Stimulated activated CD8-positive, alpha-beta memory T cell treated with anti-CD3 and anti-CD28 coated beads, Interleukin-4, amount 100 ng/mL, for 1 hour (primary cell): Measurements from ENCODE around the gene PAK5.

Experiments
- DNase-seq, 2 donors: peaks; one replicate each; pipeline ENCODE4 v3.0.0-alpha.2; 2020; ENCODE audit warnings: low read depth in 2 of 2, low spot score in 1 of 2

Gene PAK5

DNA sequence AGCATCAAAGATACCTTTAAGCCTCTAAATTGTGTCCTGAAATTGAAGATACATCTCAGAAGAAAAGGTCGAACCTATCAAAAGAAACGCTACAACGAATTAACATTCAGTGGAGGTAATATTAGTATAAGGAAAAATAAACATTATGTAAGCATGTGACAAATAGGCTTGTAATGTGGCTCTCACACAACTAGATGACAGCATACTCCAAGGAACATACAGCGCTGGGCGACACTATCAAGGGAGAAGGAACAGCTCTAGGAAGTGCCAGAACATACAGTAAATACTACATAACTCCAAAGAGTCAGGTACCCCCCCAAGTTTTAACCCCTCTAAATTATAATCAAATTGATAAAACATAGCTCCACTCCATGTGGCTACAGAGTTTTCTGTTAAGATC, 220.9 kb downstream of the PAK5 start:
- DNase-seq, result no peak

DNA sequence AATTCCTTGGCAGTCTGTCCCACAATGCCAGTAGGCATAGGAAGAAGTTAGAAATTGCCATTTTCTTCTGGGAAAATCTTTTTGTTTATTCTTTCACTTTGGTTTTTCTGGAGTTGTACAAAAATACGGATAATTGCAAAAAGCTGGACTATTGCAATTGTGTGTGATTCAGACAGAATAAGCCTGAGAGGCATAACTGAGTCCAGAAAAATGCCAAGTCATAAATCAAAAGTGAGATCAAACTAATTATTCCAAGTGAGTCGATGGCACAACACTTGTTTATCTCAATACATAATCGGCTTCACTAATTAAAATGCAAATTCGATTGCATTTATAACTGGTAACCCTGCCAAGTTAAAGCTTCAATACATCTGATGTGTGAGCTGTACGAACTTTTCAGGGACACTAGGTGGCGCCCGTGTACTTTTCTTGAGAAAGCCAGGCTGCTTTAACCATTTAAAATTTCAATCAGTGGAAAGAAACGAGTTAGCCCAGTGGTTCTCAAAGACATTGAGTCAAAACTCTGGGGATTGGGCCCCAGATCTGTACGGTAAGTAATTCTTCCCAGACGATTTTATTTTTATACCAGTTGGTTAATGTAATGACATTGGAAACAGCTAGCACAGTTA, 221.9 kb downstream of the PAK5 start:
- no peak for DNase-seq

DNA sequence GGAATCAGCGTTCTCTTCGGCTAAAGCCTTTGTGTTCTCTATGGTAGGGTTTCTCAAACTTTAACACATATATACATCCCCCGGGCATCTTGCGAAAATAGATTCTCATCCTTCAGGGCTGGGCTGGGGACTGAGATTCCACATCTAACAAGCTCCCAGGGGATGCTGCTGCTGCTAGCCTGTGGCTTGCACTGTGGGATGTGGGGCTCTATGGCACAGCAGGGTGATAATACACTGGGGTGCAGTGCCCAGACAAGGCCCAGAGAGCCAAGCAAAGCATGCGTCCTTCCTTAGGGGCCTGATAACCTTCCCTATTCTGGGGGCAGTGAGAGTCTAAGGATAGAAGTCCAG, 222.4 kb downstream of the PAK5 start:
- no peak for DNase-seq

DNA sequence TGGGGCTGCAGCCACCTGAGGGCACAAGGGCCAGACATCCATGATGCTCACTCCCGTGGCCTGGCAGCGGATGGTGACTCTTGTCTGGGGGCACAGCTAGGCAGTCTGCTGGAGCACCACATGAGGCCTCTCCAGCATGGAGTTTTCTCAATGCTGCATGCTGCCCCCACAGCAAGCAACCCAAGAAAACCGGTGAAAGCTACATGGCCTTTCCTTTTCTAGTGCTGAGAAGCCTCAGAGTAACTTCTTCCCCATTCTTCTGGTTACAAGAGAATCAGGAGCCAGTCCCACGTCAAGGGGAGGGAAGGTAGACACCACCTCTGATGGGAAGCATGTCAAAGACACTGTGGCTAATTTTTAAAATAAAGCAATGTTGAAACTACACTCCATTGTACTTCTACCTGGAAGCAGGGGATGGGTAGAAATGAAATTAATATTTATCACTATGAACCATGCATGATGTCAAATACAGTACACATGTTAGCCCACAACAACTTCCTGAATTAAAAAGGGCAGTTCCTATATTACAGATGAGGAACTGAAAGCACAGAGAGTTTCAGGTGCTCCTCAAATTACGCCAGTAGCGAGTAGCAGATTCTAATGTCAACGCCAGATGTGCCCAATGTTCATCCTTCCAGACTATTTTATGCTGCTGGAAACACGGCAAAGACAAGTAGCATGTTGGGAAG, 223.0 kb downstream of the PAK5 start:
- no peak for DNase-seq

DNA sequence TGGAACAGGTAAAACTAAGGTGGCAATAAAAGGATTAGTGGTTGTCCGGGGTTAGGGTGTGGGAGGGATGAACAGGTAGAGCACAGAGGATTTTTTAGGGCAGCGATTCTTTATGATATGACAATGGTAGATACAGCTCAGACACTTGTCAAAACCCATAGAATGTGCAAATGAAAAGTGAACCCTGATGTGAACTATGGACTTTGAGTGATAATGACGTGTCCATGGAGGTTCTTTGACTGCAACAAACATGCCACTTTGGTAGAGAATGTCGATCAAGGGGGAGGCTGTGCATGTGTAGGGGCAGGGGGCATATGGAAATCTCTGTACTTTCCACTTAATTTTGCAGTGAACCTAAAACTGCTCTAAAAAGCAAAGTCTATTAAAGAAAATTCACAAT, 223.8 kb downstream of the PAK5 start:
- DNase-seq, result no peak

DNA sequence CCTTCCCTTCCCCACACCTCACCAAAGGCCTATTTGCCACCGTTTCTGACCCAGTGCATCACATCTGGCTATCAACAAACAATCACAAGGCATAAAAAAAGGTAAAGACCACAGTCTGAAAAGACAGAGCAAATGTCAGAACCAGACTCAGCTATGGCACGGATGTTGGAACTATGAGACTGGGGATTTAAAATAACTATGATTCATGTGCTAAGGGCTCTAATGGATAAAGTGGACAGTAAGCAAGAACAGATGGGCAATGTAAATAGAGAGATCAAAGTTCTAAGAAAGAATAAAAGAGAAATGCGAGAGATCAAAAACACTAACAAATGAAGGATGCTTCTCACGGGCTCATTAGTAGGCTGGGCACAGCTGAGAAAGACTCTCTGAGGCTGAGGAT, 225.0 kb downstream of the PAK5 start:
- no peak for DNase-seq

DNA sequence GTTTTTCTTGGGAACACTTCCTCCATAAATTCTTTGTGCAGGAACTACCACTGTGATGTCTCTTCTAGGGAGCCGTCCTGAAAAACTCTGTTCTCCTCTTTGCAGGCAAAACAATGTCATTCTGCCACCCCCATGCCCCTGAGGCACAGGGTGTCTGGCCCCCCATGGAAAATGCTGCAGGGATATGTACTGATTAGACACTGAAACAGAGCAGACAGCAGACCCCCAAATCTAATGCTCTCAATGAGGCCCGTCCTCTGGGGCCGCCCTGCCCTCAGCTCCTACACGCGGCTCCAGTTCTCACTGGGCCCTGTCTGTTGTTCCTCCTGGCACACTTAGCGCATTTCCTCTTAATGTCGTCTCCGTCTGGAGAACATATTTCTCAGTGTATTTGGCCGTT, 227.0 kb downstream of the PAK5 start:
- DNase-seq, result no peak

DNA sequence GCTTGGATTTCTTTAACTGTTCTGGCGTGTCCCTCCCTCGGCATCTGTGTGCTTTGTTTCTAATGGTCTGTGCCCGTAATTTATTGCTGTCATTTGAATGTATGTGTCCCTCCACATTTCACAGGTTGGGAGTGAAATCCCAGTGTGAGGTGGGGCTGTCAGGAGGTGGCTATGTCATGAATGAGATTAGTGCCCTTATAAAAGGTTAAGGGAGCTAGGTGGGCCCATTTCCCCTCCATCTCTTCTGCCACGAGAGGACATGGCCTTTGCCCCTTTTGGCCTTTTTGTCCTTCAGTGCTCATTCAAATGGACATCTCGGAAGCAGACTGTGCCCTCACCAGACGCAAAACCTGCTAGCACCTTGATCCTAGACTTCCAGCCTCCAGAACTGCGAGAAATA, 228.2 kb downstream of the PAK5 start:
- DNase-seq, result no peak

DNA sequence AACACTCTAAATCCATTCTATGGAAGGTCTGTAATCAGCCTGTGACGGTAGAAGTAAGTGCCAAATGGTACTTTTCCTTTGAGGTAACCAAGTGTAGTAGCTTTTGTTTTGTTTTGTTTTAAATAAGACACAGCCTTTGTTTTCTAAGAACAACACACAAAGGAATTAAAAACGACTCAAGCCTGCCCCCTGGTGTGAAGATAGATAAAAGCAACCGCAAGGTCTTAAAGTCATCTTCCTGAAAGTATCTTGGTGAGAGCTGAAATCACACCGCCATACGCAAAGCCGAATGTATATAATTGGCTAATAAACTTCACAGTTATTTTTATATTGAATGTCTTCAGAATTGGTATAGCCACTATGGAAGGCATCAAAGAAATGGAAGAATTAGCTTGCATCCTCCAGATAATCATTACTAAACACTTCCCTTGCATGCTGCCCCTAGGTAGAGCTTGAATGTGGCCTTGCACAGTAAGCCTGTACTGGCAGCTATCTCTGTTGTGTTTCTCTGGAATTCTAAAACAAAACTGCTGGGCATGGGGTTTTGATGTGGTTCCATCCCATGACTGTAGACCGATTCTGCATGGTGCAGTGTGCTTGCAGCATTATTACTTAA, 228.9 kb downstream of the PAK5 start:
- DNase-seq, result no peak

DNA sequence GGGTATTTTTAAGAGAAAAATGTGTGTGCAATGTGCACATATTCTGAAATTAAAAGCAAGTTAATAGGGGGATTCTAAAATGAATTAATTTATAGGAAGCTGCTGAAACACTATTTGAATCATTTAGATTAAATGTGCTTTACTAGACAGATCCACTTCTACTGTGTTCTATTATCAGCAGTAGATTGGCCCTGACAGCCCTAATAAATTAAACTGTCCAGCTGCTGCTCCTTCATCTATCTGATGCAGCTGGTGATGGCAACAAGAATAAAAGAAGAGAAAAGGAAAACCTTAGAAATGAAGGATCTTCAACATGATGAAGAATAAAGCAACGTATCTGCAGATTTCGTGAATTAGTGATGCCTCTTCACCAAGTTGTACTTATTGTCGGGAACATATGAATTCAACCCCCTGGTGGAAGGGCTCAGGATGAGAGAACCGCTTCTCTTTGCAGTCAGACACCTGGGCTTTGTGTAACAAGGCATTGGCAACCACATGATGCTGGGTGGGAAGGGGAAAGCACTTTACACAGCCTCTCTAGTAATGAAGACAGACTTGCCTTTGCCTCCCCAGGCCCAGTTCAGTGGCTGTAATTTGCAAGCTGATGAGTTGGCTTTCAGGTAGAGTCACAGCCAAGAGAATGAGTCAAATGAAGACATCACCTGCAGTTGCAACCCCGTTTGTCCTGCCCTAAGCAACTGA, 230.1 kb downstream of the PAK5 start:
- no peak for DNase-seq

DNA sequence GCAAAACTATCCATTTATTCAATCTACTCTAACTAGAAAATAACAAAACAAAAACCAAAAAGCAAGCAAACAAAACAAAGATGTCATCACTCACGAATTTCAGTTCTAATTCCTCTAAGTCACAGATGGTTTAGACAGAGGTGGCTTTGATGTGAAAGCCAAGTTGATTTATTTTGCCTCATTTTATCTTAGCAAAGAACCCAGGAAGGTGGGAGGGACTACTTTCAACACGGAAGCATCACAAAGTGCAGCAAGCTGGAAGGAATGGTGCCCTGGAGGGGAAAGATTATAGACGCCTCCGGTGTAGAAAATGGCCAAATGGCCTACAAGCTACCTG, 236.1 kb downstream of the PAK5 start:
- DNase-seq, result no peak

DNA sequence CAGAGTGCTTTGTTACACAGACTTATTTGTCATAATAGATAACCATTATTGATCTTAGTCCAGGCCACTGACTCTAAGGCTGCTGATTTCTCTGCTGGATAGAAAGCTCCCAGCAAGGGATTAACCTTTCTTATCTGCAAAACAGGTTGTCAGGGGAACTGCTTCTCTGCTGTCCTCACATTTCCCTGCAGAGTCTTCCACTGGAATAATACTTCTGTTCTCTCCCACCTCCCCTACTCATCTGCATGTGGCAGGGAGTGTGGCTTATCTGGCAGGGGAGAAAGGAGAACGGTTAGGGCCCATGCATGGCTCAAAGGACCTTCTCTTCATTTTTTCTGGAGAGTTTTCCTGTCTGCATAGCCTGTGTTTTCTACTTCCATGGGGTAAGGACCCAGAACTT, 238.3 kb downstream of the PAK5 start:
- DNase-seq, result no peak

DNA sequence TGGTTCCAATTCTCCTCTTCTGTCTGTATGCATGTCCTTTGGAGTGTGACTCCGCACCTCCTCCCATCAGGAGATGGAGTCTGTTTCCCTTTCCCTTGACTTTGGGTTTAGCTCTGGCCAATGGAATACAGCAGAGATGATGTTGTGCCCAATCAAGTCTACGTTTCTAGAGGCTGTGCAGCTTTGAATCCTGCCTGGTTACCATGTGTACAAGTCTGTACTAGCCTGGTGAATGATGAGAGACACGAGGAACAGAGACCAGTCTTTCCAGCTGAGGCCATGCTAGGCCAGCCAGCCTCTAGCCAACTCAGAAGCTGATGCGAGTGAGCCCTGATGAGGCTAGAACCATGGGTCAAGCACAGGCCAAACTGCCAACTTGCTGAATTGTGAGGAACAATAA, 241.3 kb downstream of the PAK5 start:
- DNase-seq, result no peak

DNA sequence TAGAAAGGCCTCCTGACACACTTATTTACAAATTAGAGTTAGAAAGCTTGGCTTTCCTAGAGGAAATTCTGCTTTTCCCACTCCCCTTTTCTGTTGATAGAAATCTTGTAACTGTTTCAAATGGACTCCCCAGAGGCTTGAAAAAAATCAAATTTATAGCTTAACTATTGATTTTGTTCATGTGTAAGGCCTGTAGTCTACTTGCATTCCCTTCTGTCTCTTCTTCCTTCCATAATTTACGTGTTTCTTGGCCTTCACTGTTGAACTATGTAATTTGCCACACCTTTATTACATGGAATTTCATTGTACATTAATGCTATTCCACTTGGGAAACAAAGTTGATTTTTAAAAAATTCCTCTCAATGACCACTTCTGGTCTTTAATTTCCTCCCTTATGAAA, 243.1 kb downstream of the PAK5 start:
- no peak for DNase-seq

DNA sequence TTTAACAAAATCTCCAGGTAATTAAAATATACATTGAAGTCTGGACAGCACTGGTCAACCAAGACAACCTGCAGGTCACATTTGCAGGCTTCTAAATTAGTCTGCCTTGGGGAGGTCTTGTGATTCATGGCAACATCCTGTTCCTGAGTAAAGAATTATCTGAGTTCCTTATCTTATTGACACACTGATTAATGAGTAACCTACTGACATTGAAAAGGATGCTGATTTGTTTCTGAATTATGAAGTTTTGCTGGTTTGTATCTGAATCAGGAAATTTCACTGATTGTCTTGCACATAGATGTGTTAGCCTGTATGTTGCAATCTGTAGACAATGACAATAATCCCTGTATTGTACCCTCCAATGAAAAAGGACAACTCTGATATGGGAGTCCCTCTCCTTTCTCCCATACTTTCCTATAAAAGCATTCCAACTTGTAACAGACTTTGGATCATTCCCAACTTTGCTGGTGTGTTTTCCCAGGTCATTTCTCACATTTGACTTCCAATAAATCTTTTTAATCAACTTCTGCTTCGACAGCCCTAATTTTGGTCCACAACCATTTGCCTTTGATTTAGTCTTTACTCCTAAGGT, 244.5 kb downstream of the PAK5 start:
- DNase-seq, result no peak

DNA sequence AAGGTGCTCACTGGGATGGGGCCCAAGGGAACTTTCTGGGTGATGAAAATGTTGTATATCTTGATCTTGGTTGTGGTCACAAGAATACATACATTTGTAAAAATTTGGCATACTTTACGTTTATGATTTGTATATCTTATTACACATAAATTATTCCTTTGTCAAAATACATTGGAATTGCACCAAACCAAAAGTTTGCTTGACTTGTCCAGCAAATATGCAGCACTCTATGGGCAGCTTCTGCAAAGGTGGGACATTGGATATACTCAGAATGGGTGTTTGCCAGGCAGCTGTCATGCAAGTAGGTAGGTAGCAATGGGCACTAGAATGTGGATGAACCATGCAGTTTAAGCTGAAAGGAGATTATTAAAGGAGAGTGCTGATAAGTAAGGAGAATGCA, 246.5 kb downstream of the PAK5 start:
- no peak for DNase-seq

DNA sequence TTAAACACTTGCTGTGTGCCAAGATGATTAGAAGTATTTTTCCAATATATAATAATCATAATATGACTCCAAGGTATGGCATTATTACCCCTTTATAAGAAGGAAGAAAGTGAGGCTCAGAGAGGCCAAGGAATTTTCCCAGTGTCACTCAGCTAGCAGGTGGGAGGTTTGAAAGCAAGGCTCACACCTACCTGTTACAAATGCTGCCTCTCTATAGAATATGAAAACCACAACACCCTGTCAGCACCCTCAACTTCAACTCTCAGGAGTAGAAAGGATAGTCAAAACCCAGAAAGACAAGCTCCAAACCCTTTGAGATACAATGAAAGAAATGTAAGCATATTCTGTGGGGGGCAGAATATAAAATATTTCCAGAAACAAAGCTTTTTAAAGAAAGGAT, 247.8 kb downstream of the PAK5 start:
- DNase-seq, result no peak

DNA sequence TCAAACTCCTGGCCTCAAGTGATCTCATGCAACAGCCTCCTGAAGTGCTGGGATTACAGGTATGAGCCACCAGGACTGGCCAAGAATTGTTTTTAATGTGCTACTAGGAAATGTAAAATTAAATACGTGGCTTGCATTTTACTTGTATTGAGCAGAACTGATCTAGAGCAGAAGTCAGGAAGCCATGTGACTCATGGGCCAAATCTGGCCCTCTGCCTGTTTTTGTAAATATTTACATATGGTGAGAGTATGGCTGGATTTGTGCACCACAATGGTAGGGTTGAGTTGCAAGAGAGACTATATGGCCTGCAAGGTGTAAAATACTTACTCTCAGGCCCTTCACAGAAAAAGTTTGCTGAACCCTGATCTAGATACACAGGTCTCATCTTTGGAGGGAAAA, 248.7 kb downstream of the PAK5 start:
- DNase-seq, result no peak

DNA sequence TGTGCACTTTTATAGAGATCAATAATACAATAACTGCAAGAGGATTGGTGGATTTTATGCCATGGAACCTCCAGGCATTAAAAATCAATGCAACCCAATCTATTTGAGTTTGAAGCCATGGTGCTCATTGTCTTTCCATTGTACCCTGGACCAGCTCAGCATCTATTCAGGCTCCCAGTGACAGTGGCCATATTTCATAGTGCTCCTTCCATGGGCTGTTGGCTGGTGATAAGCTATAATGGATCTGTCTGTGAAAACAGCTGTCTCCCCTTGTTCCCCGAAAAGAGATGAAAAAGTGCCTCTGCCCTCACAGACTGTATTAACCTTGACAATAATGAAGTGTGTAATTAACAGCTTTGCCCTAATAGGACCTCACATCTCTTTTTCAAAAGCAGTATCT, 250.2 kb downstream of the PAK5 start:
- no peak for DNase-seq

DNA sequence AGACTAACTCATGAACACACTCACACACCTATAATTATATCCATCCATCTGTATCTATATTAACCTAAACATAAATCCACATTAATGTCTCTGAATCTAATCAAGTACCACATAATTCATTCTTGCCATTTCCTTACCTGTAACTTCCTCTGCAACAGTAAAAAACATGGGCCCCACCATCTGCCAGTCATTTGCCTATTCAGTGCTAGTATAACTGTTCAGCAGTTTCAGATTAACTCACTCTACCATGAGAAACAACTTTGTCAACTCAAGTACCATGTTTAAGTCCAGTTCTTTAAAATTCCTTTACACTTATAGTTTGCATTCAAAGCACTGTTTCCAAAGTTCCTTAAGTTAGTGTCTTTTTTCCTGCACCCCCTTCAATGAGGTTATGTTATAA, 255.7 kb downstream of the PAK5 start:
- no peak for DNase-seq

DNA sequence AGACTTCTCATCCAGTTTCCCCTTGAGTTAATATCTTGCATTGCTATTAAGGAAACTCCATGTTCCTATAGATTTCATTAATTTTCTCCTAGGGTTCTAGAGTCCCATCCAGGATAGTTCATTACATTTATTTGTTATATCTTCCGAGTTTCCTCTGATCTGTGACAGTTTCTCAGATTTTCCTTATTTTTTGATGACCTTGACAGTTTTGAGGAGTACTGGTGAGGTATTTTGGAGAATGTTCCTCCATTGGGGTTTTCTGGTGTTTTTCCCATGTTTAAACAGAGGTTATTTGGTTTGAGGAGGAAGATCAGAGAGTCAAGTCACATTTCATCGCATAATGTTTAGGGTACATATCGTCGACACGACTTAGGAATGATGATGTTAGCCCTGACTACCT, 256.7 kb downstream of the PAK5 start:
- no peak for DNase-seq

DNA sequence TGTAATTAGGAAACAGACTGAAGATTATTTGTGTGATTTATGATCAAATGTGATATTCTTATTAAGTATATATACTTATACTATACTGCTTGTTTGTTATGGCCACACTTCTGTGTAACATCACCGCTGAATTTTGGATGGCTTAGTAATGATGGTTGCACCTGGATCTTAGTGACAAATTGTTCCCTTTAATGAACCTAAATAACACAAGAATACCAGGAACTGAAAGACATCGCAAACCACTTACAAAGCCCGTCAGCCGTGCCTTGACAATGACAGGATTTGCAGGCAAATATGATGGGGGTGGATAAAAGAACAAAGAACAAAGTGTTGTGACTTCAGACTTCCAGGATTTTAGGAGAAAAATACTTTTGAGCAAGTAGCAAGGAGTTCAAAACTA, 257.4 kb downstream of the PAK5 start:
- DNase-seq, result no peak
